GM19351 (cell line): ENCODE results near the gene EFCAB13.

ENCODE experiments used
- ATAC-seq: cut with Tn5 transposase; IDR thresholded peaks from one replicate; pipeline ENCODE4 v1.9.1; 2021; ENCODE audit warnings: mild to moderate bottlenecking, moderate library complexity; ENCODE audit not compliant: unreplicated experiment

Gene EFCAB13

DNA sequence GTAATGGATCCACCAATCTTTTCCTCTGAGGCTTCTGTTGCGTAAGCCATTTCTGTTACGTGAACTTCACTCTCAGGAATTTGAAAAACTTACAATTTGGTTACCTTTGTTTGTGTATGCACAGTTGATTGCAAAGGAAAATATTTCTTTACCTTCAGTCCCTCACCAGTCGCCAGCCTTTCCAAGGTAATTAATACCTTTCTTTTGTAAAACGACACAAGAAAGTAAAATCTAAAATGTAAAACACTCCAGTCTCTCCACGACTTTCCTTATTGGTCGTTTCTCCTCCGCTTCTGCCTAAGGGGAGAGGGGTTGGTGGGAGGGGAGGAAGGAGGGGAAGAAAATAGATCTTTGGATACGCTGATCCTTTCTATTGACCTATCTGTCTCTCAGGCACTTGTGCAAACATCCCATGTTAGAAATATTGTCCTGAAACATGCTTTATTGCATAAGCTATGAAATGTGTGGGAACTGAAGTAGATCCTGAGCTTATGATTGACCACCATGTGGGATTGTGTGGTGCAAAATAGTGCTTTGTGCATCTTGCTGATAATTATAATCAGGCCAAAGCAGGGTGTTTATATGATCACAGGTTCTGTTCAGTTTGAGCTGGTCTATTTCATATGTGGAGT is 32.4 kb upstream of the EFCAB13 start:
- ATAC-seq, result no peak

GRCh38 chr17:47292206-47292605 is 31.5 kb upstream of the EFCAB13 start:
- no peak for ATAC-seq

DNA sequence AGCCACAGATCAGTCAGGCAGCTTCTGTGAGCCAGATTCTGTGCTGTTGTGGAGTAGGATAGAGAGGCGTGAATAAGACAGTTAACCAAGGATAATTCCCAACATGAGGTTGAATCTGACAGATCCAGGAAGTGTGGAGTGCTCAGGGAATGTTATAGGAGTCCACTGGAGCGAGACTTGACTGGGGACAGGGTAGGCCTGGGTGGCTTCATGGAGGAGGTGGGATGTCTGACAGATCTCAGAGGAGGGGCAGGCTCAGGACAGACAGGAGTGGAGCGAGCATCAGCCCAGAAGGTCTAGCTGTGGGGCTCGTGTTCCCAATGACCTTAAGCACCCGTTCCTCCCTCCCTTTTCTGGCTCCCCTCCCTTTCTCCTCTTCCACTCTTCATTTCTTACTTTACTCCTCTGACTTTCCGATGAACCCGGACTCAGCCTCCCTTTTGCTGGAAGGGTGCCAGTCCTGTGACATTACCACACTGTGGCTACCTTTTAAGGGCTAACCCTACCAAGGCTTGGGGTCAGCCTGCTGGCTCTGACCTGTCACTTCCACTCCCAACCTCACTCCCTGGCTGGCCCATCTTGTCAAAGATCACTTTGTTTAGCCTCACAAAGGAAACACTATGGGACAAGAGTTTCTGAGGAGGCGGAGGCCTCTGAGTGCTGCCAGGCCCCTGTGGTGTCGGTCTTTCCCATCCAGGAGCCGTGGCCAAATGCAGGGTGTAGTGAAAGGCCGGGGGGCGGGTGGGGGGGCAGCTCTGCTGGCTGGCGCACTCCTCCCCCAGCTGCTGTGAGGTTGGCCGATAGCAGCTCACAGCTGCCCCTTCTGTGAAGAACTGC is 28.5 kb upstream of the EFCAB13 start:
- no peak for ATAC-seq

- no peak for ATAC-seq
Measured at GRCh38 chr17:47295874-47296255, 27.9 kb upstream of the EFCAB13 start.

- ATAC-seq, result no peak
Measured at GRCh38 chr17:47297661-47298400, 25.9 kb upstream of the EFCAB13 start.

DNA sequence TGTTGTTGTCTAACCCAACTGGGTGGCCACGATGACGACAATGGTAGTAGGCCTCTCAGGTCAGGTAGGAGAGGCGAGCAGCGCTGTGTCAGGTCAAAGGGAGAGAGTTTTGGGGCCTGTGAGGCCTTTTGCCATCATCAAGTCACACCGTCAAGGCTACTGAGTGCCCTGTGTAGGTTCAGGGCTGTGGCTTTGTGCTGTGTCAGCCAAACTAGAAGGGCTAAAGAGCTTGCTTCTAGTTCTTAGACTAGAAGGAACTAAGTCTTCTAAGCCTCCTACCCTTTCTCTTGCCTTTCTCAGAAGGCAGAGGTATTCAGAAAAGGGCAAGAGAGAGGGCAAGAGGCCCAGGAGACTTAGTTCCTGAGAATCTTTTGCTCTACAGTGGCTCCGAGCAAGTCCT is 25.0 kb upstream of the EFCAB13 start:
- ATAC-seq, result no peak

GRCh38 chr17:47299239-47299910 is 24.4 kb upstream of the EFCAB13 start:
- ATAC-seq, result no peak

- no peak for ATAC-seq
Measured at GRCh38 chr17:47300718-47301117, 23.0 kb upstream of the EFCAB13 start.

- ATAC-seq, result no peak
Measured at GRCh38 chr17:47301161-47301560, 22.6 kb upstream of the EFCAB13 start.

DNA sequence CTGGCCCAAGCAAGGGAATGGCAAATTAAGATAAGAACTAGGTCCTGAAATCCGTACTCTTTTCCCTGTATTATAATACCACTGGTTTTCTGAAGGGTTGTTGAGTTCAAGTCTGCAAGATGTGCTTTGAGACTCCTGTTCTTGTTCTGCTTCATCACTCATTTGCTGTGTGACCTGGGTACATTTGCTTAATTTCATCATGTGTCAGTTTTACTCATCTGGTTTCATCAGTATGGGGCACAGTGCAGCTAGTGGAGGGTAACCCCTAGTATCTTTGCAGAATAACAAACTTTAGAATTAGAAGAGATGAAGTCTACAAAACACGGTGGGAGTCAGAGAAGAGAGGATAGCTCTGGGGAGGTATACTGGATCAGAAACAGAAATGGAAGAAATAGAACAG is 21.9 kb upstream of the EFCAB13 start:
- no peak for ATAC-seq

DNA sequence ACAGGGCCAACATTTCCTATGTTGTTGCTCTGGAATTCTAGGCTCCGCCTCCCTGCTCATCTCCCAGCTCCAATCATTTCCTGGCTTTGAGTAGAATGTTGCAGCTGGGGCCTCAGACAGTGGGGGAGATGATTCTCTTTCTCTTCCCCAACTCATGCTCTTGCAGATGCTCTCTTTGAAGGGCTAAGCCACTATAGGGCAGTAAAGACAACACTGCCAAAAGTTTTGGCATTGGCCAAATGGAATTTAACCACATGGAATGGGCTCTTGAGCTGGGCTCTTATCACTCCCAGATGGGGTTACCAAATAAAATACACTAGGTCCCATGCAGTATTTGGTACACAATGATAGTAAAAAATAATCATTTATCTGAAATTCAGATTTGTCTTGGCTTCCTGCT is 19.6 kb upstream of the EFCAB13 start:
- ATAC-seq, result no peak

DNA sequence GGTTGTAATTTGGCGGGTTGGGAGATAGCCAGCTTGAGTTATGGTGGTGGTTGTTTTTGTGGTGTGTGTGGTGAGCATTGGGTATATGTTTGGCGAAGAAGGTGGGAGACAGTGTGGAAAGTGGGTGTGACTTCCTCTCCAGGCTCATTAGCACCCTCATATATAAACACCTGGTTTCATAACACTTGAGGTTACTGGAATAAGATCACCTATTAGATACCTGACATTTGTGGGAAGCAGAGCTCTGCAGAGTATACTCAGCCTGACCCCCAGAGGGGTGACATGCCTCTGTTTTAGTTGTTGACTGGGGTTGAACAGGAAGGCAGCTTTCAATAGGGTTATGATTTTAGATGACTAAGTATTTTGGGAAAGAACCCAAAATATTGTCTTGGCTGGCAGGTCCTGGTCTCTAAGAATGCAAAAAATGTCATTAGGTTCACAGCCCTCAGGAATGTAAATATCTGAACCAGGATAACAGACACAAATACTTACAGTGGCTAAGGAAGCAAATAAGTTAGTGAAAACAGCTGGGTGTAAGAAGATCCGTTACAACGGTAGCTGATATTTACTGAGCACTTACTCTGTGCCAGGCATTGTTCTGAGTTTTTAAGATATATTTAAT is 18.3 kb upstream of the EFCAB13 start:
- no peak for ATAC-seq

DNA sequence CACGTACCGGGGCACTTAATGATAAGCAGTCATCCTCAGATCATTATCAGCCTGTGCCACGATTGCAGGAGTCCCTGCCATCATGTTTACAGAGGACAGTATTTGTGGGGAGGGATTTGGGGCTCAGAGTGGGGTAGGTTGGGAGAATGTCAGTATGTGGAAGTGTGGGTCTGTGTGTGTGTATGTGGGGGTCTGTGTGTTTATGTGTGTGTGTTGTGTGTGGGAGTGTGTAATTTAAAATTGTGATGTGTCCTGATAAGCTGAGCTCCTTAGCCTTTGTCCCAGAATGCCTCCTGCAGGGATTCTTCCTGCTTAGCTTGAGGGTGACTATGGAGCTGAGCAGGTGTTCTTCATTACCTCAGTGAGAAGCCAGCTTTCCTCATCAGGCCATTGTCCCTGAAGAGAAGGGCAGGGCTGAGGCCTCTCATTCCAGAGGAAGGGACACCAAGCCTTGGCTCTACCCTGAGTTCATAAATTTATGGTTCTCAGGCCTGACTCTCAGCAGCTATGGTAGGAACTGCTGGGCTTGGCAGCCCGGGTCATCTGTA is 13.5 kb upstream of the EFCAB13 start:
- no peak for ATAC-seq

- no peak for ATAC-seq
Measured at GRCh38 chr17:47311420-47311819, 12.3 kb upstream of the EFCAB13 start.

DNA sequence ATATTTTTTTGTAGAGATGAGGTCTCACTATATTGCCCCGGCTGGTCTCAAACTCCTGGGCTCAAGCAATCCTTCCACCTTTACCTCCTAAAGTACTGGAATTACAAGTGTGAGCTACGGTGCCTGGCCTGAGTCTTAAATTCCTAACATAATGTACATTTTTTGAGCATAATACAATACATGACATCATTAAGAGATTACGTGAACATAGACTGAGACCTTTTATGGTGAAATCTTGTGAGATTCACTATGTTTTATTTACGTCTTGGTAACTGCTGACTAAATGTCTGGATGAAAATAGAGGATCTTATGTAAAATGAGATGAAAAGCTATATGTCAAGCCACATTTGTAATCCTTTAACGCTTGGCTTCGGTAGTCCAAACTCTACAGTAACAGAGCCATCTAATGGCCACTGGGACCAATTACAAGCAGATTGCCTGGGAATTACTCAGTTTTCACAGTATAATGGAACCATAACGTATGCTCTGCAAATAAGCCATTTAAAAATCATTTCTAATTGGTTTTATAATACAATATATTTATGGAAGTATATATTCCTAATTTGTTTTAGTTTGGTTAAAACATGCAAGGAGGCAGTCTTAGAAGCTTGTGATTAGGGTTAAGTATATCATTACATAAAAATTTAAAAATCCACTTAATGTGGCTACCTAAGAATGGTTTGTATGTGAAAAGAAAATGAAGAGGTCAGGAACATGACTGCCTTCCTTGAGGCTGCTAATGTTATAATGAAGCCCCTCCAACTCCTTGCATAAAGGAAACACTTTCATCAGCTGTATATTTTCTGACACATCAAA is 8.1 kb upstream of the EFCAB13 start:
- ATAC-seq, result no peak

- no peak for ATAC-seq
Measured at GRCh38 chr17:47316311-47316710, 7.4 kb upstream of the EFCAB13 start.

DNA sequence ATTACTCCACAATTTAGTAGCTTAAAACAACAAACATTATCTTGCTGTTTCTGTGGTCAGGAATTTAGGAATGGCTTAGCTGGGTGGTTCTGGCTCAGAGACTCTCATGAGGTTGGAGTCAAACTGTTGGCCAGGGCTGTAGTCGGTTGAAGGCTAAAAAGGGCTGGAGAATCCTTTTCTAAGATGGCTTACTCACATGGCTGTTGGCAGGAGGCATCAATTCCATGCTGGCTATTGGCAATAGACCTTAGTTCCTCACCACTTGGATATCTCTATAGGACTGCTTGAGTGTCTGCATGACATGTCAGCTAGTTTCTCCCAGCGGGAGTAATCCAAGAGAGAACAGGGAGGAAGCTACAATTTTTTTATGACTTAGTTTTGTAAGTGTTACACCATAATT is 6.6 kb upstream of the EFCAB13 start:
- no peak for ATAC-seq

DNA sequence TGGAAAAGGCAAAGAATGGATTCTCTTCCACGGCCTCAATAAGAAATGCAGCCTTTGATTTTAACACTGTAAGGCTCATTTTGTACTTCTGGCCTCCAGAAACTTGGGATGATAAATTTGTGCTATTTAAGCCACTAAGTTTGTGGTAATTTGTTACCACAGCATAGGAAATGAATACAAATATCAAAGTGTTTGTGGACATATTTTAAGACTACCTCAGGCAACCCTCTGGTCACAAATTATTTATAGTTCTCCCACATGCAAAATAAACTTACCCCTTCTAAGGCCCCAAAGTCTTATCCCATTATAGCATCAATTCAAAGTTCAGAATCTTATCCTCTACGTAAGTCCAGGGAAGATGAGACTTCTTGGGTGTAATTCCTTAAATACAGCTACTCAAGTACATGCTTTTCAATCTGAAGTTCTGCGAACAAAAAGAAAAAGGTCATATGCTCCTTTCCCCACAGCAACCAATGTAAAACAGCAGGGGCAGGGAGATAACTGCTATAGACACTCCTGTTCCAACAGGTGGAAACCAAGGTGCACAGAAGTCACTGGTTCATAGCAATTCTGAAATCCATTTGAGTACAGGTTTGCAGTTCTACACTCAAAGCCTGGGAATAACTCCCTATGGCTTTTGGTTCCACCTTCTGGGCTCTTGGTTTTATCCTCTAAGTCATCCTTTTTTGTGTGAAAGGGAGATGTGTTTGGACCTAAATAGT is 5.4 kb upstream of the EFCAB13 start:
- no peak for ATAC-seq

DNA sequence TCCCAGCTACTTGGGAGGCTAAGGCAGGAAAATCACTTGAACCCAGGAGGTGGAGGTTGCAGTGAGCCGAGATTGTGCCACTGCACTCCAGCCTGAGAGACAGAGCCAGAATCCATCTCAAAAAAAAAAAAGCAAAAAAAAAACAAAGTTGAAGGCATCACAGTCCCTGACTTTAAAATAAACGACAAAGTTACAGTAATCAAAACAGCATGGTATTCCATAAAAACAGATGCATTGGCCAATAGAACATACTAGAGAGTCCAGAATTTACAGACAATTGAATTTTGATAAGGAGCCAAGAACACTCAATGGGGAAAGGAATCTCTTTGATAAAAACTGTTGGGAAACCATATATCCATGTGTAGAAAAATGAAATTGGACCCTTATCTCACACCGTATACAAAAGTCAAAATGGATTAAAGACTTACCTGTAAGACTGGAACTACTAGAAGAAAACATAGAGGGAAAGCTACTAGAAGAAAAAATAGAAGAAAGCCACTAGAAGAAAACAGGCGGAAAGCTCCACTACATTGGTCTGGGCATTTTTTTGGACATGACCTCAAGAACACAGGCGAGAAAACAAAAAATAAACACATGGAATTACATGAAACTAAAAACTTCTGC is 2.8 kb upstream of the EFCAB13 start:
- no peak for ATAC-seq
